Measurements from ENCODE around the gene B4GALT4.

DNA sequence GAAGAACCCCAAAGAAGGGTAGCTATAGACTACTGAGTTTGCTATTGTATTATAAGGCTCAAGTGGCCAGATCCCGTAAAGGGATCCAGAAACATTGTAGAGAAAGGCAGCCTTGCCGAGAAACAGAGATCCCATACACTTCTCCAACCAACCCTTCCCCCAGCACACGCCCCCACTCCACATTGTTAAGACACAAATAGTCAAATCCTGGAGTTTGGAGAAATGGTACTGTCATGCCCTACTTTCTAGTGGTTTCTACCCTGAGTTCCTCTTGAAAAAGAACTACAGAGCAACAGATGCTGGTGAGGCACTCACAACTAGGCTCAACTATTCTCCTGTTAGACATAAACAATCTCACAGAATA is 33.2 kb downstream of the B4GALT4 start:
- TF ChIP-seq, protein P1, sequence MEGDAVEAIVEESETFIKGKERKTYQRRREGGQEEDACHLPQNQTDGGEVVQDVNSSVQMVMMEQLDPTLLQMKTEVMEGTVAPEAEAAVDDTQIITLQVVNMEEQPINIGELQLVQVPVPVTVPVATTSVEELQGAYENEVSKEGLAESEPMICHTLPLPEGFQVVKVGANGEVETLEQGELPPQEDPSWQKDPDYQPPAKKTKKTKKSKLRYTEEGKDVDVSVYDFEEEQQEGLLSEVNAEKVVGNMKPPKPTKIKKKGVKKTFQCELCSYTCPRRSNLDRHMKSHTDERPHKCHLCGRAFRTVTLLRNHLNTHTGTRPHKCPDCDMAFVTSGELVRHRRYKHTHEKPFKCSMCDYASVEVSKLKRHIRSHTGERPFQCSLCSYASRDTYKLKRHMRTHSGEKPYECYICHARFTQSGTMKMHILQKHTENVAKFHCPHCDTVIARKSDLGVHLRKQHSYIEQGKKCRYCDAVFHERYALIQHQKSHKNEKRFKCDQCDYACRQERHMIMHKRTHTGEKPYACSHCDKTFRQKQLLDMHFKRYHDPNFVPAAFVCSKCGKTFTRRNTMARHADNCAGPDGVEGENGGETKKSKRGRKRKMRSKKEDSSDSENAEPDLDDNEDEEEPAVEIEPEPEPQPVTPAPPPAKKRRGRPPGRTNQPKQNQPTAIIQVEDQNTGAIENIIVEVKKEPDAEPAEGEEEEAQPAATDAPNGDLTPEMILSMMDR (IDR thresholded peaks at IDR 0.05), result no peak
- no peak for TF ChIP-seq POLR2A (IDR thresholded peaks at IDR 0.05)

Measured in heart left ventricle (tissue), 13 donors.